SK-N-SH (cell line): ENCODE results near the gene IL15RA. TPM values are rescaled to one million over a fixed set of nuclear protein-coding genes. Genes with fewer than 3 reads are reported as not detected.

Experiments
- CTCF ChIA-PET: fragments of 300-600, 350-600 bp; formaldehyde crosslinking; extraction: SDS; loops from one replicate; lab custom pipeline; 2021; lab: Yijun Ruan, JAX
- POLR2A ChIA-PET: fragments of 350-600 bp; sonication (Branson Sonifier 250); formaldehyde crosslinking; extraction: SDS; loops from one replicate; lab custom pipeline; 2020; ENCODE audit warnings: antibody characterized with exemption, inconsistent platforms; lab: Yijun Ruan, JAX
- DNase-seq: peaks from one replicate; pipeline ENCODE4 v3.0.0; 2012
- H2AFZ ChIP-seq: fragments of 200-600 bp; sonication (generic); 2 replicates; pipeline ENCODE4 v1.8.1; 2016; ENCODE audit warnings: antibody characterized with exemption, mild to moderate bottlenecking, low read depth
- H3F3A ChIP-seq: fragments of 200-600 bp; sonication (generic); replicated peaks from 2 replicates; pipeline ENCODE3; 2016; ENCODE audit warnings: antibody characterized with exemption, mild to moderate bottlenecking; ENCODE audit not compliant: insufficient read depth
- H3K27ac ChIP-seq, 2 experiments: fragments of 200-500 bp in 1 of 2; fragments of 200-600 bp in 1 of 2; sonication (Bioruptor generic) in 1 of 2; sonication (generic), shearing (Covaris generic) in 1 of 2; 2 replicates each; pipeline versions ENCODE4 v1.5.1 to v1.6.1; 2014 to 2016; ENCODE audit warnings: low read depth in 2 of 2, inconsistent platforms in 1 of 2, low read length in 1 of 2, mild to moderate bottlenecking in 1 of 2, mixed read lengths in 1 of 2
- H3K27me3 ChIP-seq: fragments of 200-600 bp; sonication (generic), shearing (Covaris generic); 2 replicates; pipeline ENCODE4 v1.6.1; 2016; ENCODE audit warnings: mixed run types; ENCODE audit not compliant: insufficient read depth
- H3K36me3 ChIP-seq, 2 experiments: fragments of 200-500 bp in 1 of 2; fragments of 200-600 bp in 1 of 2; sonication (Bioruptor generic) in 1 of 2; sonication (generic) in 1 of 2; replicated peaks in 1 of 2; 2 replicates each; pipeline versions ENCODE3 to v1.5.1; 2014 to 2016; ENCODE audit warnings: low read length in 1 of 2, mild to moderate bottlenecking in 1 of 2; ENCODE audit not compliant: insufficient read depth in 2 of 2, control insufficient read depth in 1 of 2
- H3K4me1 ChIP-seq, 2 experiments: fragments of 200-500 bp in 1 of 2; fragments of 200-600 bp in 1 of 2; sonication (Bioruptor generic) in 1 of 2; sonication (generic), shearing (Covaris generic) in 1 of 2; 2 replicates each; pipeline versions ENCODE4 v1.5.1 to v1.6.1; 2014 to 2016; ENCODE audit warnings: low read depth in 1 of 2, low read length in 1 of 2, mixed run types in 1 of 2; ENCODE audit not compliant: insufficient read depth in 2 of 2, control insufficient read depth in 1 of 2
- H3K4me2 ChIP-seq: fragments of 200-600 bp; sonication (generic), shearing (Covaris generic); 2 replicates; pipeline ENCODE4 v1.6.1; 2017; ENCODE audit warnings: mixed run types
- H3K4me3 ChIP-seq, 2 experiments: fragments of 200-500 bp in 1 of 2; fragments of 200-600 bp in 1 of 2; sonication (Bioruptor generic) in 1 of 2; sonication (generic), shearing (Covaris generic) in 1 of 2; 2 replicates each; pipeline versions ENCODE4 v1.5.1 to v1.8.1; 2014 to 2016; ENCODE audit warnings: low read depth in 2 of 2, inconsistent platforms in 1 of 2, low read length in 1 of 2, mild to moderate bottlenecking in 1 of 2, mixed read lengths in 1 of 2, moderate library complexity in 1 of 2
- H3K79me2 ChIP-seq: fragments of 200-600 bp; sonication (generic); 2 replicates; pipeline ENCODE4 v1.8.1; 2017; ENCODE audit warnings: mild to moderate bottlenecking; ENCODE audit not compliant: insufficient read depth
- H3K9ac ChIP-seq: fragments of 200-600 bp; sonication (generic); 2 replicates; pipeline ENCODE4 v1.6.1; 2017; ENCODE audit warnings: mixed run types
- H3K9me2 ChIP-seq: fragments of 200-600 bp; sonication (generic); 2 replicates; pipeline ENCODE4 v1.6.1; 2017; ENCODE audit warnings: mixed run types
- H3K9me3 ChIP-seq: fragments of 200-600 bp; sonication (generic); 2 replicates; pipeline ENCODE4 v1.6.1; 2017; ENCODE audit warnings: mixed run types, mild to moderate bottlenecking, moderate library complexity
- H4K20me1 ChIP-seq: fragments of 200-600 bp; sonication (generic); 2 replicates; pipeline ENCODE4 v1.6.1; 2017; ENCODE audit warnings: mild to moderate bottlenecking, mixed run types; ENCODE audit not compliant: insufficient read depth
- CHD2 ChIP-seq: fragments of 150-350 bp; IDR thresholded peaks from 2 replicates; pipeline ENCODE4 v1.6.1; 2018; ENCODE audit warnings: low read length; ENCODE audit not compliant: partially characterized antibody
- CTCF ChIP-seq: fragments of 200-600 bp; sonication (generic); IDR thresholded peaks from 2 replicates; pipeline ENCODE4 v1.6.1; 2017; ENCODE audit warnings: antibody characterized with exemption, mild to moderate bottlenecking, moderate library complexity
- EP300 ChIP-seq, 2 experiments: IDR thresholded peaks; 2 replicates each; pipeline versions ENCODE4 v1.4.0 to v1.6.1; 2012; ENCODE audit warnings: borderline replicate concordance in 1 of 2, low read depth in 1 of 2, low read length in 1 of 2
- JUND ChIP-seq: IDR thresholded peaks from 2 replicates; pipeline ENCODE4 v1.4.0; 2012
- MEF2A ChIP-seq: IDR thresholded peaks from 2 replicates; pipeline ENCODE4 v1.4.0; 2012; ENCODE audit warnings: low read depth, borderline replicate concordance
- NFIC ChIP-seq: IDR thresholded peaks from 2 replicates; pipeline ENCODE4 v1.4.0; 2012; ENCODE audit warnings: borderline replicate concordance
- PBX3 ChIP-seq: IDR thresholded peaks from 2 replicates; pipeline ENCODE4; 2012
- RCOR1 ChIP-seq: fragments of 150-350 bp; IDR thresholded peaks from 2 replicates; pipeline ENCODE4 v1.6.1; 2017; ENCODE audit warnings: antibody characterized with exemption, low read length
- RXRA ChIP-seq: IDR thresholded peaks from 2 replicates; pipeline ENCODE4 v1.4.0; 2012; ENCODE audit warnings: low read depth, mild to moderate bottlenecking, borderline replicate concordance
- TAF1 ChIP-seq: IDR thresholded peaks from 2 replicates; pipeline ENCODE4 v1.6.1; 2012; ENCODE audit warnings: low read depth, mild to moderate bottlenecking, low read length, moderate library complexity, borderline replicate concordance
- YY1 ChIP-seq: IDR thresholded peaks from 2 replicates; pipeline ENCODE4 v1.4.0; 2012; ENCODE audit warnings: low read depth, mild to moderate bottlenecking
- WGBS: methylation state at CpG from one replicate; pipeline ENCODE4 v1.1.6; 2017; ENCODE audit warnings: low lambda C conversion rate; 5-methylcytosine and 5-hydroxymethylcytosine counted together
- polyA plus RNA-seq, 3 experiments: library from polyadenylated mRNA; depleted of rRNA; stranded (reverse); fragments of >200 nt; gene quantifications; 2 replicates each; pipeline ENCODE4 v1.2.3, GENCODE V29; 2012
- TF ChIP-seq, protein P1 (sequence below): IDR thresholded peaks from 2 replicates; pipeline ENCODE4 v1.4.0; 2012; ENCODE audit warnings: low read depth, borderline replicate concordance
- TF ChIP-seq, protein P2 (sequence below): fragments of 150-350 bp; IDR thresholded peaks from 2 replicates; pipeline ENCODE4 v1.6.1; 2016; ENCODE audit warnings: mild to moderate bottlenecking, low read depth, low read length

Gene IL15RA
- polyA plus RNA-seq, 1 of the 3 experiments (the other 2 are of a cell fraction) = 2.1 TPM

GRCh38 chr10:5965266-5965665, 12.1 kb downstream of the IL15RA start:
- ChIA-PET POLR2A (no interaction called here), CTCF (interaction anchor here (0.9 to 1.6 kb wide), 2 partner anchors 16 to 48 kb away, joined by 3 to 4 read pairs; no protein-coding TSS in a partner anchor)
- H3K4me2 ChIP-seq = no peak overlapping the region

More at GRCh38 chr10:5965266-5965665, 12.1 kb downstream of the IL15RA start:
- no peak overlapping the region for H3K9ac ChIP-seq
- no peaks in the 10 kb centered on the region for H3F3A ChIP-seq
- H4K20me1 ChIP-seq = no peaks in the 10 kb centered on the region
- no peaks in the 10 kb centered on the region for H3K36me3 ChIP-seq
- H3K27ac ChIP-seq = no peak overlapping the region
- DNase-seq = no peak
- TF ChIP-seq NFIC (no peak), JUND (no peak), EP300 (IDR thresholded peaks at IDR 0.05; ENCODE audit: borderline replicate concordance in 1 of 2, low read depth in 1 of 2, low read length in 1 of 2) (no peak), MEF2A (no peak), CTCF (no peak), YY1 (no peak), TAF1 (no peak), RXRA (no peak), CHD2 (no peak), PBX3 (no peak), RCOR1 (no peak)
- TF ChIP-seq, protein P1, sequence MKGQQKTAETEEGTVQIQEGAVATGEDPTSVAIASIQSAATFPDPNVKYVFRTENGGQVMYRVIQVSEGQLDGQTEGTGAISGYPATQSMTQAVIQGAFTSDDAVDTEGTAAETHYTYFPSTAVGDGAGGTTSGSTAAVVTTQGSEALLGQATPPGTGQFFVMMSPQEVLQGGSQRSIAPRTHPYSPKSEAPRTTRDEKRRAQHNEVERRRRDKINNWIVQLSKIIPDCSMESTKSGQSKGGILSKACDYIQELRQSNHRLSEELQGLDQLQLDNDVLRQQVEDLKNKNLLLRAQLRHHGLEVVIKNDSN = no peak
- TF ChIP-seq, protein P2, sequence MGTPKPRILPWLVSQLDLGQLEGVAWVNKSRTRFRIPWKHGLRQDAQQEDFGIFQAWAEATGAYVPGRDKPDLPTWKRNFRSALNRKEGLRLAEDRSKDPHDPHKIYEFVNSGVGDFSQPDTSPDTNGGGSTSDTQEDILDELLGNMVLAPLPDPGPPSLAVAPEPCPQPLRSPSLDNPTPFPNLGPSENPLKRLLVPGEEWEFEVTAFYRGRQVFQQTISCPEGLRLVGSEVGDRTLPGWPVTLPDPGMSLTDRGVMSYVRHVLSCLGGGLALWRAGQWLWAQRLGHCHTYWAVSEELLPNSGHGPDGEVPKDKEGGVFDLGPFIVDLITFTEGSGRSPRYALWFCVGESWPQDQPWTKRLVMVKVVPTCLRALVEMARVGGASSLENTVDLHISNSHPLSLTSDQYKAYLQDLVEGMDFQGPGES = no peak
- 83% methylated on average over 8 of the region's 8 CpGs for WGBS
- H3K4me1 ChIP-seq = no peaks in the 10 kb centered on the region
- H3K79me2 ChIP-seq = no peaks in the 10 kb centered on the region
- no peak overlapping the region for H3K4me3 ChIP-seq
- H2AFZ ChIP-seq = no peak overlapping the region
- H3K9me3 ChIP-seq = no peaks in the 10 kb centered on the region
- no peaks in the 10 kb centered on the region for H3K9me2 ChIP-seq
- H3K27me3 ChIP-seq = no peaks in the 10 kb centered on the region
